Measurements from ENCODE around the gene INSYN2A. TPM values are rescaled to one million over a fixed set of nuclear protein-coding genes. Genes with fewer than 3 reads are reported as not detected.

The INSYN2A gene
- total RNA-seq, 2 donors from 2014 or later, result 0.13 TPM; not detected in 1

- Histone ChIP-seq H3K4me1 (no peaks in the 10 kb centered on the region), H3K27me3 (no peaks in the 10 kb centered on the region), H3K27ac (no peak overlapping the region), H3K9me3 (no peaks in the 10 kb centered on the region), H3K9ac (ENCODE audit: low read depth in 2 of 2, low read length in 2 of 2) (no peak overlapping the region), H3K4me3 (no peak overlapping the region), H3K36me3 (no peaks in the 10 kb centered on the region)
- DNase-seq, result no peak
- intact Hi-C loops (cut with DNase I), result no loop called here
- no peak for TF ChIP-seq CTCF (IDR thresholded peaks at IDR 0.05)
Observed at GRCh38 chr10:127207081-127207480, 10.7 kb upstream of the INSYN2A start.

GRCh38 chr10:127203067-127203466, 6.7 kb upstream of the INSYN2A start:
- Histone ChIP-seq H3K9ac (ENCODE audit: low read depth in 2 of 2, low read length in 2 of 2) (no peak overlapping the region), H3K27me3 (no peaks in the 10 kb centered on the region), H3K9me3 (no peaks in the 10 kb centered on the region), H3K27ac (no peak overlapping the region), H3K36me3 (no peaks in the 10 kb centered on the region), H3K4me1 (no peaks in the 10 kb centered on the region), H3K4me3 (no peak overlapping the region)
- no peak for TF ChIP-seq CTCF (IDR thresholded peaks at IDR 0.05)
- intact Hi-C loops (cut with DNase I), result no loop called here
- no peak for DNase-seq

- no peak for TF ChIP-seq CTCF (IDR thresholded peaks at IDR 0.05)
- Histone ChIP-seq H3K27ac (no peak overlapping the region), H3K27me3 (peaks cover 3% of the 10 kb centered on the region), H3K4me3 (no peak overlapping the region), H3K9ac (ENCODE audit: low read depth in 2 of 2, low read length in 2 of 2) (no peak overlapping the region), H3K4me1 (no peaks in the 10 kb centered on the region), H3K9me3 (no peaks in the 10 kb centered on the region), H3K36me3 (no peaks in the 10 kb centered on the region)
- DNase-seq, result no peak
- intact Hi-C loops (cut with DNase I), result no loop called here
Observed at GRCh38 chr10:127200646-127201045, 4.3 kb upstream of the INSYN2A start.

- no peak overlapping the region for H3K27ac ChIP-seq
- DNase-seq, result no peak
- intact Hi-C loops (cut with DNase I), result no loop called here
- peaks cover 15% of the 10 kb centered on the region for H3K27me3 ChIP-seq
- H3K4me3 ChIP-seq, result no peak overlapping the region
- H3K36me3 ChIP-seq, result no peaks in the 10 kb centered on the region
- no peaks in the 10 kb centered on the region for H3K4me1 ChIP-seq
- no peak overlapping the region for H3K9ac ChIP-seq (ENCODE audit: low read depth in 2 of 2, low read length in 2 of 2)
- TF ChIP-seq CTCF (IDR thresholded peaks at IDR 0.05), result no peak
- H3K9me3 ChIP-seq, result no peaks in the 10 kb centered on the region
Observed at GRCh38 chr10:127198721-127199120, 2.3 kb upstream of the INSYN2A start.

GRCh38 chr10:127198307-127198706, 1.9 kb upstream of the INSYN2A start:
- Histone ChIP-seq H3K36me3 (no peaks in the 10 kb centered on the region), H3K27ac (no peak overlapping the region), H3K4me3 (no peak overlapping the region), H3K9me3 (no peaks in the 10 kb centered on the region), H3K27me3 (peaks cover 19% of the 10 kb centered on the region), H3K4me1 (no peaks in the 10 kb centered on the region), H3K9ac (ENCODE audit: low read depth in 2 of 2, low read length in 2 of 2) (no peak overlapping the region)
- DNase-seq, result no peak
- TF ChIP-seq CTCF (IDR thresholded peaks at IDR 0.05), result no peak
- intact Hi-C loops (cut with DNase I), result no loop called here

- H3K27ac ChIP-seq, result no peak overlapping the region
- H3K9ac ChIP-seq (ENCODE audit: low read depth in 2 of 2, low read length in 2 of 2), result no peak overlapping the region
- H3K36me3 ChIP-seq, result no peaks in the 10 kb centered on the region
- no peaks in the 10 kb centered on the region for H3K9me3 ChIP-seq
- H3K4me3 ChIP-seq, result no peak overlapping the region
- peaks cover 22% of the 10 kb centered on the region for H3K27me3 ChIP-seq
- H3K4me1 ChIP-seq, result no peaks in the 10 kb centered on the region
- DNase-seq, result no peak
- no peak for TF ChIP-seq CTCF (IDR thresholded peaks at IDR 0.05)
- intact Hi-C loops (cut with DNase I), result no loop called here
Observed at GRCh38 chr10:127197154-127197432, 702 bp upstream of the INSYN2A start.

All from colonic mucosa (tissue), 4 donors.